GM19372 (cell line): ENCODE data around the gene PGP.

Source experiments
- ATAC-seq: cut with Tn5 transposase; IDR thresholded peaks from one replicate; pipeline ENCODE4 v1.9.1; 2021; ENCODE audit warnings: mild to moderate bottlenecking, low read depth, moderate library complexity; ENCODE audit not compliant: unreplicated experiment

Gene PGP

GRCh38 chr16:2237493-2238149 is 23.0 kb upstream of the PGP start:
- no peak for ATAC-seq

GRCh38 chr16:2237102-2237482 is 22.5 kb upstream of the PGP start:
- ATAC-seq, result no peak

GRCh38 chr16:2236337-2237101 is 21.9 kb upstream of the PGP start, which contains the start of gene DNASE1L2:
DNASE1L2 (plus strand) TSS chr16:2236444; CDS start chr16:2236817, 373 bp downstream.
- no peak for ATAC-seq

- no peak for ATAC-seq
Observed at GRCh38 chr16:2235695-2236336, 21.2 kb upstream of the PGP start.

- ATAC-seq, result no peak
Observed at GRCh38 chr16:2235234-2235651, 20.6 kb upstream of the PGP start.

GRCh38 chr16:2234813-2235170 is 20.2 kb upstream of the PGP start:
- ATAC-seq, result no peak

GRCh38 chr16:2233872-2234812 is 19.5 kb upstream of the PGP start:
- no peak for ATAC-seq

GRCh38 chr16:2233046-2233775 is 18.6 kb upstream of the PGP start:
- ATAC-seq, result no peak

GRCh38 chr16:2232094-2232990 is 17.7 kb upstream of the PGP start:
- no peak for ATAC-seq

GRCh38 chr16:2231016-2231931 is 16.6 kb upstream of the PGP start:
- ATAC-seq, result no peak

- ATAC-seq, result no peak
Observed at GRCh38 chr16:2230376-2230775, 15.7 kb upstream of the PGP start.

GRCh38 chr16:2229632-2230250 is 15.1 kb upstream of the PGP start:
- no peak for ATAC-seq

GRCh38 chr16:2229091-2229490 is 14.5 kb upstream of the PGP start:
- ATAC-seq, result no peak

- ATAC-seq, result no peak
Observed at GRCh38 chr16:2228161-2228824, 13.7 kb upstream of the PGP start.

- ATAC-seq, result no peak
Observed at GRCh38 chr16:2226918-2227317, 12.3 kb upstream of the PGP start.

GRCh38 chr16:2226245-2226793 is 11.7 kb upstream of the PGP start:
- ATAC-seq, result no peak
